GM18861 (cell line): ENCODE measurements around the gene OSBPL7.

ENCODE experiments used
- ATAC-seq: cut with Tn5 transposase; IDR thresholded peaks from one replicate; pipeline ENCODE4 v1.9.1; 2021; ENCODE audit not compliant: unreplicated experiment

OSBPL7 gene

GRCh38 chr17:47830396-47831002 lies 8.9 kb upstream of the OSBPL7 start:
- ATAC-seq = no peak

- ATAC-seq = no peak
Observed at GRCh38 chr17:47829870-47830269, 8.3 kb upstream of the OSBPL7 start.

- ATAC-seq = no peak
Observed at GRCh38 chr17:47823519-47823918, 1.9 kb upstream of the OSBPL7 start.

- ATAC-seq = no peak
Observed at GRCh38 chr17:47822785-47823184, 1.2 kb upstream of the OSBPL7 start.

- no peak for ATAC-seq
Observed at GRCh38 chr17:47821031-47821423, 567 bp downstream of the OSBPL7 start.

GRCh38 chr17:47820033-47820789 lies 1.4 kb downstream of the OSBPL7 start:
- ATAC-seq = no peak

- no peak for ATAC-seq
Observed at GRCh38 chr17:47819475-47819874, 2.1 kb downstream of the OSBPL7 start.

GRCh38 chr17:47818002-47818695 lies 3.4 kb downstream of the OSBPL7 start:
- no peak for ATAC-seq

GRCh38 chr17:47816947-47817346 lies 4.6 kb downstream of the OSBPL7 start:
- ATAC-seq = no peak

GRCh38 chr17:47816111-47816735 lies 5.4 kb downstream of the OSBPL7 start:
- no peak for ATAC-seq

GRCh38 chr17:47815106-47815918 lies 6.3 kb downstream of the OSBPL7 start:
- no peak for ATAC-seq

GRCh38 chr17:47813512-47814031 lies 8.0 kb downstream of the OSBPL7 start:
- no peak for ATAC-seq

- ATAC-seq = no peak
Observed at GRCh38 chr17:47813077-47813476, 8.5 kb downstream of the OSBPL7 start.

- no peak for ATAC-seq
Observed at GRCh38 chr17:47812146-47812920, 9.3 kb downstream of the OSBPL7 start.

GRCh38 chr17:47811709-47812108 lies 9.9 kb downstream of the OSBPL7 start:
- no peak for ATAC-seq

- ATAC-seq = no peak
Observed at GRCh38 chr17:47810901-47811635, 10.5 kb downstream of the OSBPL7 start.

GRCh38 chr17:47810200-47810821 lies 11.3 kb downstream of the OSBPL7 start:
- no peak for ATAC-seq

- ATAC-seq = no peak
Observed at GRCh38 chr17:47808830-47809480, 12.6 kb downstream of the OSBPL7 start.
